SK-N-SH (cell line): ENCODE data around the gene BORCS5.

Experiments used
- IRF3 ChIP-seq: fragments of 150-350 bp; IDR thresholded peaks from 2 replicates; pipeline ENCODE4 v1.6.1; 2016; ENCODE audit warnings: mild to moderate bottlenecking, low read depth, low read length
- MEF2A ChIP-seq: IDR thresholded peaks from 2 replicates; pipeline ENCODE4 v1.4.0; 2012; ENCODE audit warnings: low read depth, borderline replicate concordance
- MXI1 ChIP-seq: IDR thresholded peaks from 2 replicates; pipeline ENCODE4 v1.6.1; 2012; ENCODE audit warnings: mild to moderate bottlenecking, low read depth, low read length, improper control_type of control experiment

- no peak for TF ChIP-seq MXI1
- no peak for TF ChIP-seq IRF3
- no peak for TF ChIP-seq MEF2A
These were observed 154.3 kb downstream of the BORCS5 start for GRCh38 chr12:12511021-12511783.
